NB4 (cell line): ENCODE results near the gene PNPLA1.

Experiments
- DNase-seq: peaks from one replicate; pipeline ENCODE4 v3.0.0; 2010; ENCODE audit warnings: low read depth
- H3K4me3 ChIP-seq: one replicate; pipeline ENCODE4 v1.5.1; 2011; ENCODE audit warnings: mild to moderate bottlenecking, low read depth, low read length, moderate library complexity
- MYC ChIP-seq: IDR thresholded peaks from 2 replicates; pipeline ENCODE4 v1.6.1; 2011; ENCODE audit warnings: low read depth, low read length
- POLR2A ChIP-seq: IDR thresholded peaks from 2 replicates; pipeline ENCODE4 v1.6.1; 2011; ENCODE audit warnings: mild to moderate bottlenecking; ENCODE audit not compliant: insufficient read length; ENCODE audit errors: extremely low read depth
- TF ChIP-seq, protein P1 (sequence below): IDR thresholded peaks from one replicate; pipeline ENCODE4 v1.5.1; 2012; ENCODE audit warnings: low read depth, low read length
- TF ChIP-seq, protein P2 (sequence below): IDR thresholded peaks from 2 replicates; pipeline ENCODE4 v1.6.1; 2011; ENCODE audit warnings: low read depth, low read length

Gene PNPLA1

DNA sequence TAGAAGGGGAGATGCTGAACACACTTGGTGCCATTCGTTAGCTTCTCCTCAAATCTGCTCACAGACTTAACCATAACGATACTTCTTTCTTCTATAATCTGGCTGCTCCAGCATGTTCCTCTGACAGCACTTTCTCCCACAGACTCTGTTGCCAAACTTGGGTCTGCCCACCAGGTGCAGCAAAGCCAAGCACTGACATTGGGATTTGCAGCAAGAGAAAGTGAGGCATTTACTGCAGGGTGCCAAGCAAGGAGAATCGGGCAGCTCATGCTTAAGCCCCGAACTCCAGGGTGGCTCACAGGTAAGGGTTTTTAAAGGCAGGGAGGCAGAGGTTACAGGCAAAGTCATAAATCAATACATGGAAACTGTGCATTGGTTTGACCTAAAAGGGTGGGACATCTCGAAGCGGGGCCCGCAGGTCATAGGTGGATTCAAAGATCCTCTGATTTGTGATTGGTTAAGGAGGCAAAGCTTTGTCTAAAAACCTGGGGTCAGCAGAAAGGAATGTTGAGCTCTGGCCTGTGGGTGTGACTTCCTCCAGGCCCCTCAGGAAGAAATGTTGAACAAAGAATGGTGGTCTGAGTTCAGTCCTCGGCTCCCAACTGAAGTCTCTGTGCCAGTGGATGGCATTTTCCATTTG, 25.1 kb upstream of the PNPLA1 start:
- H3K4me3 ChIP-seq: no peak overlapping the region
- DNase-seq: no peak
- TF ChIP-seq, protein P1, sequence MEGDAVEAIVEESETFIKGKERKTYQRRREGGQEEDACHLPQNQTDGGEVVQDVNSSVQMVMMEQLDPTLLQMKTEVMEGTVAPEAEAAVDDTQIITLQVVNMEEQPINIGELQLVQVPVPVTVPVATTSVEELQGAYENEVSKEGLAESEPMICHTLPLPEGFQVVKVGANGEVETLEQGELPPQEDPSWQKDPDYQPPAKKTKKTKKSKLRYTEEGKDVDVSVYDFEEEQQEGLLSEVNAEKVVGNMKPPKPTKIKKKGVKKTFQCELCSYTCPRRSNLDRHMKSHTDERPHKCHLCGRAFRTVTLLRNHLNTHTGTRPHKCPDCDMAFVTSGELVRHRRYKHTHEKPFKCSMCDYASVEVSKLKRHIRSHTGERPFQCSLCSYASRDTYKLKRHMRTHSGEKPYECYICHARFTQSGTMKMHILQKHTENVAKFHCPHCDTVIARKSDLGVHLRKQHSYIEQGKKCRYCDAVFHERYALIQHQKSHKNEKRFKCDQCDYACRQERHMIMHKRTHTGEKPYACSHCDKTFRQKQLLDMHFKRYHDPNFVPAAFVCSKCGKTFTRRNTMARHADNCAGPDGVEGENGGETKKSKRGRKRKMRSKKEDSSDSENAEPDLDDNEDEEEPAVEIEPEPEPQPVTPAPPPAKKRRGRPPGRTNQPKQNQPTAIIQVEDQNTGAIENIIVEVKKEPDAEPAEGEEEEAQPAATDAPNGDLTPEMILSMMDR: no peak

DNA sequence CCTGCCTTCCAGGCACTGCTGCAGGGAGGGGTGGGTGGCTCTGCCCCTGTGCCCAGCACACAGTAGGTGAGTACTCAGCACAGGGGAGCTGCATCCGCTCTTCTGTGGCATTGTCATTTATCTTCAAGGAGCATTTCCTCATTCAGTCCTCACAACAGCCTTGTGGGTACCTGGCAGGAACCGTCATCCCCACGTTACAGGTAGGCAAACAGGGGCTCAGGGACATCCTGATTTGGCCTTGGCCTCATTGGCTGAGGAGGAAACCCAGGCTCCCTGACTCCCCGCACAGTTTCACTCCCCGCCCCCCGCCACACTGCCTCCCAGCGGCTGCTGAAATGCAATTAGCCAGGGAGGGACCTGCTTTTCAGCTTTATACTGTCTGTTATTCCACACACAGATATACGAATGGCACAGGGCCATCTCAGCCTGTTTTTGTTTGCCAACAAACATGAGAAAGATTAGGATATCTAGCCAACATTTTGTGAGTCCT, 24.2 kb upstream of the PNPLA1 start:
- no peak for DNase-seq
- no peak overlapping the region for H3K4me3 ChIP-seq
- TF ChIP-seq MYC (no peak), POLR2A (no peak)
- TF ChIP-seq, protein P2, sequence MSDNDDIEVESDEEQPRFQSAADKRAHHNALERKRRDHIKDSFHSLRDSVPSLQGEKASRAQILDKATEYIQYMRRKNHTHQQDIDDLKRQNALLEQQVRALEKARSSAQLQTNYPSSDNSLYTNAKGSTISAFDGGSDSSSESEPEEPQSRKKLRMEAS: no peak
- TF ChIP-seq, protein P1: no peak

DNA sequence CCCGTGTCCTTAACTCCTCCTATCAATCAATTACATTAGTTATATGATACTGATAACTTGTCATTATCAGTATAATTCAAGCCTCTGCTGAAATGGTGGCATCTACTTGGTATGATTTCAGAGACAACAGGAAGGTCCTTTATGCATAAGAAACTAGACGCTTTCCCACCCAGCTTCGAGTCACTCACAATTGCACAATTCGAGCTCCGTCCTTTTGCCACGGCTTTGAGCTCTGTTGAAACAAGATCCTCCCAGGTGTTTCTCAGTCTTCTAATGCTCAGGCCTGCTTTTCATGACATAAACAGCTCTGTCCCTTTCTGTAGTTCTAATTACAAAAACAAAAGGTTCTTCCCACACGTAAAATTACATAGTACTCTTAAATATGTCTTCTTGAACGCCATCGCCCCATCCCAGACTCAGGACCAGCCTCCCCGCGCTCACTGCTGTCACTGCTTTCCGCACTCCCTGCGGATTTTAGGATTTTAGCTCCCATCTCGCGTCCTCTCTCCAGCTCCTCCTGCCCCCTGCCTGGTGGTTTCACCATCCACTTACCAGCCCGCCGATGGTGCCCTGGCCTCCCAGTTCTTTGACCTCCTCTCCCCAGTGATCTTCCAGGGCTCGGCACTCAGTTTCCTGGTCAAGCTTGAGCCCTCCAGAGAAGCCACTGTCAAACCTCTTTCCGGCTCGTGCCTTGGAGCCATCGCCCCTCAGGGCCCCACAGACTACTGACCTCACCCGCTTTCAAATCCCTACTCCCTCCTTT, 23.2 kb upstream of the PNPLA1 start:
- DNase-seq: peak; percentile 74
- H3K4me3 ChIP-seq: no peak overlapping the region

DNA sequence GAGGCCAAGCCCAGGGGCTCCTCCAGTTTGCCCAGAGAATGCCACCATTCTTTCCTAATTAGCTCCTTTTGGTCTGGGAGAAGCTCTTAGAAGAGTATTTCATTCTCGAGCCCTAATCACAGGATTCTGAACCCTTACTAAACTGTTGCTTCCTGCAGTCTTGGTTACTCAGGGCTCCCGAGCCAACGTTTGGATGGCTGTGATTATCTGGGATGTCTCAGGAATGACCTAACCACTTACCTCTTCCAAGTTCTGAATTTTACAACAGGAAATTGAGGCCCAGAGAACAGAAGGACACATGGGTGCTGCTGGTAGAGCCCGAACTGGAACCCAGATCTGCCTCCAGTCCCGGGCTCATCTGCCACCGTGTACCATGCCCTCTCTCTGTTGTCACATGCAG, 22.2 kb upstream of the PNPLA1 start:
- TF ChIP-seq, protein P2: no peak
- no peak for TF ChIP-seq POLR2A
- no peak for TF ChIP-seq MYC
- TF ChIP-seq, protein P1: no peak
- H3K4me3 ChIP-seq: no peak overlapping the region
- DNase-seq: no peak

More for the DNA sequence above, 23.2 kb upstream of the PNPLA1 start:
- TF ChIP-seq, protein P1: no peak
- TF ChIP-seq MYC (no peak), POLR2A (no peak)
- TF ChIP-seq, protein P2: no peak

DNA sequence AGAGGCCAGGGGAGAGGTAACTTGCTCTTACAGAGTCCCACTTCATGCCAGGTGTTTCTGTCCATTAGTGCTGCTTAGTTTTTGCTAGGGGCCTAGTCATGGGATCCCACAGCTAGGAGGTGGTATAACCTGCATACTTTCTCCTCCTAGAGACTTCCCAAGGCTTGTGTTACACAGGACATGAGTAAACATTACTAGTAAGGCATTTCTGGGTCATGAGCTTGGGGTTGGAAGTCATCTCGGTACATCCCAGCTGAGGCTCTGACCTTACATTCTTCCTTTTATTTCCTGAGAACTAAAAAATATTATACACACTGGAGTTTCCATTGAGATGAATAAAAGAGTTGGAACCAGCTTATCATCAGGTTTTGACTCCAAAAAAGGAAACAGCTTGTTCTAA, 20.9 kb upstream of the PNPLA1 start:
- TF ChIP-seq POLR2A: no peak
- no peak for TF ChIP-seq MYC
- TF ChIP-seq, protein P2: no peak
- TF ChIP-seq, protein P1: no peak
- DNase-seq: no peak
- H3K4me3 ChIP-seq: no peak overlapping the region
